GM12892 (cell line): Measurements from ENCODE around the gene CORO6.

ENCODE experiments used
- DNase-seq: peaks from one replicate; pipeline ENCODE4 v3.0.0; 2011; ENCODE audit not compliant: insufficient read length
- FAIRE-seq: peaks from 2 replicates; lab custom pipeline; 2011; peaks lifted over from hg19 to GRCh38; lab: Jason Lieb, UNC
- POLR2A ChIP-seq: IDR thresholded peaks from 2 replicates; pipeline ENCODE4 v1.6.1; 2011; ENCODE audit warnings: low read depth, low read length, control low read depth
- POLR2AphosphoS5 ChIP-seq: IDR thresholded peaks from 2 replicates; pipeline ENCODE4 v1.6.1; 2011; ENCODE audit warnings: low read depth, low read length, control low read depth
- TAF1 ChIP-seq: IDR thresholded peaks from 2 replicates; pipeline ENCODE4 v1.6.1; 2011; ENCODE audit warnings: low read depth, mild to moderate bottlenecking, control low read depth, low read length, borderline replicate concordance

Gene CORO6

GRCh38 chr17:29584452-29585079 lies 38.1 kb downstream of the CORO6 start:
- FAIRE-seq = no peak

GRCh38 chr17:29583324-29584248 lies 39.1 kb downstream of the CORO6 start:
- no peak for TF ChIP-seq TAF1
- TF ChIP-seq POLR2A = no peak
- DNase-seq (no peak), FAIRE-seq (no peak)

More at GRCh38 chr17:29584452-29585079, 38.1 kb downstream of the CORO6 start:
- TF ChIP-seq TAF1 (no peak), POLR2A (no peak), POLR2AphosphoS5 (no peak)
- no peak for DNase-seq

GRCh38 chr17:29582772-29583171 lies 39.9 kb downstream of the CORO6 start:
- FAIRE-seq (no peak), DNase-seq (no peak)
- TF ChIP-seq POLR2AphosphoS5 = no peak
- TF ChIP-seq POLR2A = no peak
- no peak for TF ChIP-seq TAF1

- TF ChIP-seq TAF1 (no peak), POLR2AphosphoS5 (no peak), POLR2A (no peak)
- DNase-seq (no peak), FAIRE-seq (no peak)
Observed at GRCh38 chr17:29582254-29582765, 40.4 kb downstream of the CORO6 start.

- FAIRE-seq = no peak
- no peak for DNase-seq
- TF ChIP-seq TAF1 = no peak
- no peak for TF ChIP-seq POLR2AphosphoS5
- TF ChIP-seq POLR2A = no peak
Observed at GRCh38 chr17:29581583-29582253, 41.0 kb downstream of the CORO6 start.

GRCh38 chr17:29579866-29580771 lies 42.6 kb downstream of the CORO6 start:
- FAIRE-seq = peak; percentile 99
- TF ChIP-seq TAF1 (no peak), POLR2A (no peak), POLR2AphosphoS5 (no peak)
- DNase-seq = peak; percentile 97

- FAIRE-seq (no peak), DNase-seq (peak; percentile 5)
- no peak for TF ChIP-seq TAF1
- TF ChIP-seq POLR2A = no peak
- TF ChIP-seq POLR2AphosphoS5 = no peak
Observed at GRCh38 chr17:29578626-29579485, 43.9 kb downstream of the CORO6 start.

- no peak for FAIRE-seq
- TF ChIP-seq POLR2A (no peak), POLR2AphosphoS5 (no peak), TAF1 (no peak)
- no peak for DNase-seq
Observed at GRCh38 chr17:29577385-29578211, 45.1 kb downstream of the CORO6 start.

GRCh38 chr17:29577001-29577370 lies 45.7 kb downstream of the CORO6 start:
- FAIRE-seq (no peak), DNase-seq (no peak)
- TF ChIP-seq POLR2A = no peak
- TF ChIP-seq TAF1 = no peak
- no peak for TF ChIP-seq POLR2AphosphoS5
